B cell (primary cell): ENCODE data around the gene NME3. TPM values are rescaled to one million over a fixed set of nuclear protein-coding genes. Genes with fewer than 3 reads are reported as not detected.
A peak's percentile ranks its signal among the peaks of the same experiment; 100 is the strongest.

Experiments used
- ATAC-seq: fragments of 200-7000 bp; cut with Tn5 transposase; one replicate; pipeline ENCODE4 v1.10.0; 2021; ENCODE audit warnings: low read depth, mild to moderate bottlenecking, moderate number of reproducible peaks, moderate library complexity
- CTCF ChIA-PET: fragments of 350-600 bp; sonication (Branson Sonifier 250); formaldehyde crosslinking; loops from one replicate; lab custom pipeline; 2021; ENCODE audit warnings: antibody characterized with exemption, inconsistent platforms; lab: Charles Lee
- POLR2A ChIA-PET: fragments of 350-600 bp; sonication (Branson Sonifier 250); formaldehyde crosslinking; loops from one replicate; lab custom pipeline; 2021; ENCODE audit warnings: antibody characterized with exemption; lab: Charles Lee
- DNase-seq: peaks from one replicate; pipeline ENCODE4 v3.0.0; 2013
- H2AFZ ChIP-seq: 2 replicates; pipeline ENCODE4 v1.6.1; 2012; ENCODE audit warnings: mild to moderate bottlenecking, low read depth, low read length; ENCODE audit not compliant: insufficient read depth, poor library complexity, severe bottlenecking
- H3K27ac ChIP-seq, 2 donors: 1 replicate in 1 of 2; 2 replicates in 1 of 2; pipeline ENCODE4 v1.5.1; 2012 to 2013; ENCODE audit warnings: low read length in 2 of 2, mild to moderate bottlenecking in 2 of 2, moderate library complexity in 1 of 2
- H3K27me3 ChIP-seq, 4 experiments: fragments of 200-600 bp in 1 of 4; sonication (generic) in 1 of 4; replicated peaks in 1 of 4; 1 replicate in 2 of 4; 2 replicates in 2 of 4; pipeline versions ENCODE4 v1.6.1 to v1.7.0; 2013 to 2016; ENCODE audit warnings: low read length in 3 of 4, mild to moderate bottlenecking in 2 of 4, mixed read lengths in 1 of 4, moderate library complexity in 1 of 4; ENCODE audit not compliant: insufficient read depth in 4 of 4, control insufficient read depth in 3 of 4; ENCODE audit errors: control extremely low read depth in 1 of 4
- H3K36me3 ChIP-seq, 2 experiments: replicated peaks in 1 of 2; 1 replicate in 1 of 2; 2 replicates in 1 of 2; pipeline versions ENCODE4 v1.6.1 to v1.7.1; 2013; ENCODE audit warnings: low read length in 1 of 2; ENCODE audit not compliant: insufficient read depth in 2 of 2, control insufficient read depth in 1 of 2; ENCODE audit errors: control extremely low read depth in 1 of 2, extremely low read depth in 1 of 2
- H3K4me1 ChIP-seq, 2 donors: fragments of 200-600 bp in 1 of 2; sonication (generic) in 1 of 2; 1 replicate in 1 of 2; 2 replicates in 1 of 2; pipeline versions ENCODE4 v1.5.1 to v1.6.1; 2013 to 2017; ENCODE audit warnings: low read length in 2 of 2; ENCODE audit not compliant: control insufficient read depth in 2 of 2, insufficient read depth in 2 of 2
- H3K4me2 ChIP-seq: replicated peaks from 2 replicates; pipeline ENCODE3; 2012; ENCODE audit warnings: mild to moderate bottlenecking, low read depth, low read length; ENCODE audit not compliant: poor library complexity, severe bottlenecking
- H3K4me3 ChIP-seq, 5 experiments: fragments of 200-600 bp in 1 of 5; sonication (generic) in 1 of 5; 1 replicate in 3 of 5; 2 replicates in 2 of 5; pipeline versions ENCODE4 v1.5.1 to v1.7.0; 2011 to 2016; ENCODE audit warnings: low read length in 4 of 5, mild to moderate bottlenecking in 4 of 5, low read depth in 2 of 5, control low read depth in 1 of 5, moderate library complexity in 1 of 5; ENCODE audit not compliant: insufficient read depth in 1 of 5; ENCODE audit errors: control extremely low read depth in 1 of 5, extremely low read depth in 1 of 5
- H3K79me2 ChIP-seq: fragments of 200-600 bp; sonication (generic); one replicate; pipeline ENCODE4 v1.6.0; 2016; ENCODE audit warnings: low read length; ENCODE audit not compliant: control insufficient read depth, insufficient read depth
- H3K9ac ChIP-seq: fragments of 200-600 bp; sonication (generic); 2 replicates; pipeline ENCODE4 v1.6.1; 2017; ENCODE audit warnings: mild to moderate bottlenecking, low read length, moderate library complexity
- H3K9me3 ChIP-seq, 3 donors: one replicate each; pipeline versions ENCODE4 v1.6.1 to v1.7.1; 2013; ENCODE audit warnings: low read length in 2 of 3; ENCODE audit not compliant: control insufficient read depth in 2 of 3, insufficient read depth in 1 of 3; ENCODE audit errors: control extremely low read depth in 1 of 3
- H4K20me1 ChIP-seq: 2 replicates; pipeline ENCODE4 v1.6.0; 2012; ENCODE audit warnings: mild to moderate bottlenecking, low read length; ENCODE audit not compliant: insufficient read depth, control insufficient read depth, poor library complexity, severe bottlenecking
- H3K27ac Mint-ChIP-seq: one replicate; pipeline ENCODE4 v1.8.0; 2021; ENCODE audit warnings: mixed read lengths
- H3K27me3 Mint-ChIP-seq: one replicate; pipeline ENCODE4 v1.8.0; 2021; ENCODE audit warnings: mixed read lengths
- H3K4me1 Mint-ChIP-seq: one replicate; pipeline ENCODE4 v1.8.0; 2021; ENCODE audit warnings: mixed read lengths
- H3K4me3 Mint-ChIP-seq: one replicate; pipeline ENCODE4 v1.8.0; 2021; ENCODE audit warnings: mixed read lengths
- H3K9me3 Mint-ChIP-seq: one replicate; pipeline ENCODE4 v1.8.0; 2022; ENCODE audit warnings: mixed read lengths; ENCODE audit not compliant: insufficient read depth
- CTCF ChIP-seq: fragments of 200-600 bp; IDR thresholded peaks from one replicate; pipeline ENCODE4 v1.8.0; 2022; ENCODE audit warnings: antibody characterized with exemption, mild to moderate bottlenecking
- EZH2 ChIP-seq: IDR thresholded peaks from 2 replicates; pipeline ENCODE4 v1.6.1; 2012; ENCODE audit warnings: borderline replicate concordance, low read depth, mild to moderate bottlenecking, moderate library complexity, low read length; ENCODE audit not compliant: insufficient read depth, poor library complexity, severe bottlenecking
- WGBS: methylation state at CpG from one replicate; pipeline ENCODE4 v1.1.5; 2013; ENCODE audit warnings: missing lambda C conversion rate; ENCODE audit not compliant: insufficient coverage; 5-methylcytosine and 5-hydroxymethylcytosine counted together
- intact Hi-C: fragments of 100-400 bp; cut with micrococcal nuclease; formaldehyde crosslinking; loops from one replicate; pipeline ENCODE4 v1.10.0; 2022
- polyA plus RNA-seq: library from polyadenylated mRNA; depleted of rRNA; stranded (reverse); fragments of >200 nt; gene quantifications from 2 replicates; pipeline ENCODE4 v1.2.3, GENCODE V29; 2012
- total RNA-seq, 2 donors: library from RNA; stranded (reverse); fragments of 120-200 nt in 1 of 2; gene quantifications; 1 replicate in 1 of 2; 2 replicates in 1 of 2; pipeline versions ENCODE4 v1.2.3 to v1.2.4, GENCODE V29; 2013 to 2022

The NME3 gene
- total and polyA plus RNA-seq, 2 donors (not counting 1 experiment from before 2014, with no cell fraction given), result 63.2 to 150 TPM

GRCh38 chr16:1780677-1781072 lies 9.3 kb upstream of the NME3 start:
- H3K27me3 Mint-ChIP-seq, result no peaks in the 10 kb centered on the region
- Histone ChIP-seq H3K9ac (no peak overlapping the region), H3K36me3 (peaks cover 0 to 26% of the 10 kb centered on the region in 2 experiments), H3K4me1 (peaks cover 10 to 35% of the 10 kb centered on the region in 2 donors), H3K27ac (no peak overlapping the region), H4K20me1 (peaks cover 76% of the 10 kb centered on the region), H3K4me2 (peak overlapping the region; percentile 94), H3K79me2 (peaks cover 50% of the 10 kb centered on the region), H2AFZ (no peak overlapping the region), H3K27me3 (no peaks in the 10 kb centered on the region), H3K9me3 (no peaks in the 10 kb centered on the region), H3K4me3 (no peak overlapping the region)
- WGBS, result 100% methylated on average over 3 of the region's 6 CpGs
- H3K4me1 Mint-ChIP-seq, result peaks cover 24% of the 10 kb centered on the region
- POLR2A ChIA-PET, result interaction anchor here (0.6 to 0.7 kb wide), 2 partner anchors 41 to 1344 kb away, joined by 4 to 8 read pairs; no protein-coding TSS in a partner anchor
- H3K27ac Mint-ChIP-seq, result no peak overlapping the region
- peak overlapping the region; percentile 88 for H3K4me3 Mint-ChIP-seq
- intact Hi-C loops, result no loop called here
- DNase-seq (no peak), ATAC-seq (no peak)
- CTCF ChIA-PET, result interaction anchor here (1.6 kb wide), 1 partner anchor 8 kb away, joined by 4 read pairs; the partner anchor contains the start of genes EME2 and MRPS34
- H3K9me3 Mint-ChIP-seq, result no peaks in the 10 kb centered on the region
- TF ChIP-seq CTCF (no peak), EZH2 (no peak)

GRCh38 chr16:1779741-1780676 lies 8.7 kb upstream of the NME3 start:
- peak overlapping the region; percentile 88 for H3K4me3 Mint-ChIP-seq
- ChIA-PET POLR2A (interaction anchor here (0.6 to 0.7 kb wide), 2 partner anchors 40 to 1343 kb away, joined by 4 to 8 read pairs; no protein-coding TSS in a partner anchor), CTCF (interaction anchor here (1.3 to 1.6 kb wide), 2 partner anchors 8 to 69 kb away, joined by 3 to 4 read pairs; partner anchors contain the start of genes EME2 and MRPS34)
- no peak overlapping the region for H3K27ac ChIP-seq
- ATAC-seq, result no peak
- 97% methylated on average over 27 of the region's 27 CpGs for WGBS
- H3K4me1 ChIP-seq, result peaks cover 10 to 35% of the 10 kb centered on the region in 2 donors
- peaks cover 76% of the 10 kb centered on the region for H4K20me1 ChIP-seq
- H3K27me3 Mint-ChIP-seq, result no peaks in the 10 kb centered on the region
- H3K27ac Mint-ChIP-seq, result no peak overlapping the region
- no peak overlapping the region for H3K4me2 ChIP-seq
- H3K27me3 ChIP-seq, result no peaks in the 10 kb centered on the region
- H3K9me3 ChIP-seq, result no peaks in the 10 kb centered on the region
- peaks cover 50% of the 10 kb centered on the region for H3K79me2 ChIP-seq
- TF ChIP-seq CTCF (no peak), EZH2 (no peak)
- DNase-seq, result no peak
- no peaks in the 10 kb centered on the region for H3K9me3 Mint-ChIP-seq
- peaks cover 0 to 29% of the 10 kb centered on the region in 2 experiments for H3K36me3 ChIP-seq
- H3K9ac ChIP-seq, result no peak overlapping the region
- H2AFZ ChIP-seq, result no peak overlapping the region
- intact Hi-C loops, result no loop called here
- H3K4me3 ChIP-seq, result no peak overlapping the region
- peaks cover 25% of the 10 kb centered on the region for H3K4me1 Mint-ChIP-seq
